ACC112 (cell line): ENCODE measurements around the gene LRRC3C.
"Not testable (repeated sequence)": the region's sequence is repeated elsewhere in the genome, so short reads cannot be mapped to it uniquely, and the experiment has no call there.

Source experiments
- H2AFZ ChIP-seq: fragments of 200-600 bp; sonication (generic); one replicate; pipeline ENCODE4 v1.6.0; 2017; ENCODE audit warnings: antibody characterized with exemption, low read length; ENCODE audit not compliant: unreplicated experiment
- H3K27ac ChIP-seq: fragments of 200-600 bp; sonication (generic); 2 replicates; pipeline ENCODE4 v1.5.1; 2014; ENCODE audit warnings: low read depth, mild to moderate bottlenecking, antibody characterized with exemption, low read length, moderate library complexity
- H3K27me3 ChIP-seq: fragments of 200-600 bp; sonication (generic); 2 replicates; pipeline ENCODE4 v1.6.1; 2014; ENCODE audit warnings: mild to moderate bottlenecking, antibody characterized with exemption, low read length, moderate library complexity, mixed read lengths; ENCODE audit not compliant: insufficient read depth
- H3K36me3 ChIP-seq: fragments of 200-600 bp; sonication (generic); 2 replicates; pipeline ENCODE4 v1.6.1; 2016; ENCODE audit warnings: mild to moderate bottlenecking, antibody characterized with exemption, low read length, moderate library complexity, mixed read lengths; ENCODE audit not compliant: insufficient read depth
- H3K4me1 ChIP-seq: fragments of 200-600 bp; sonication (generic); one replicate; pipeline ENCODE4 v1.6.1; 2016; ENCODE audit warnings: low read length, mixed read lengths; ENCODE audit not compliant: insufficient read depth, unreplicated experiment, control insufficient read depth
- H3K4me3 ChIP-seq: fragments of 200-600 bp; sonication (generic); 2 replicates; pipeline ENCODE4 v1.5.1; 2014; ENCODE audit warnings: mild to moderate bottlenecking, low read depth, low read length
- H3K79me2 ChIP-seq: fragments of 200-600 bp; sonication (generic); one replicate; pipeline ENCODE4 v1.6.0; 2016; ENCODE audit warnings: low read length; ENCODE audit not compliant: control insufficient read depth, unreplicated experiment, insufficient read depth

LRRC3C gene

GRCh38 chr17:39927101-39927928, at the start of gene LRRC3C, which contains the start of gene ORMDL3:
Gene LRRC3C (plus strand): TSS chr17:39927732. CDS start chr17:39941524, 13,792 bp downstream.
Gene ORMDL3 (minus strand): TSS chr17:39927601. CDS start chr17:39924203, 3,398 bp downstream.
- peak within 1 kb of the TSS; percentile 16 for H2AFZ ChIP-seq
- peak within 1 kb of the TSS; percentile 86 for H3K4me3 ChIP-seq
- H3K79me2 ChIP-seq = peaks cover 36% of the 10 kb centered on the region
- peaks cover 52% of the 10 kb centered on the region for H3K4me1 ChIP-seq
- peaks cover 6% of the 10 kb centered on the region; the same call in 1 of the 2 replicates for H3K36me3 ChIP-seq
- H3K27ac ChIP-seq = peak within 1 kb of the TSS; percentile 92
- H3K27me3 ChIP-seq = no peaks in the 10 kb centered on the region

GRCh38 chr17:39886102-39886501, 41.4 kb upstream of the LRRC3C start:
- H3K27me3 ChIP-seq = not testable (repeated sequence)

GRCh38 chr17:39887078-39887477, 40.5 kb upstream of the LRRC3C start:
- no peak overlapping the region for H3K4me3 ChIP-seq
- H3K79me2 ChIP-seq = no peaks in the 10 kb centered on the region
- H3K36me3 ChIP-seq = no peaks in the 10 kb centered on the region
- peaks cover 9% of the 10 kb centered on the region for H3K27me3 ChIP-seq
- H3K4me1 ChIP-seq = no peaks in the 10 kb centered on the region
- H2AFZ ChIP-seq = no peak overlapping the region
- no peak overlapping the region for H3K27ac ChIP-seq

More at GRCh38 chr17:39886102-39886501, 41.4 kb upstream of the LRRC3C start:
- H3K79me2 ChIP-seq, H3K4me1 ChIP-seq, H3K36me3 ChIP-seq, H3K4me3 ChIP-seq, H3K27ac ChIP-seq, H2AFZ ChIP-seq: not testable (repeated sequence)

GRCh38 chr17:39889200-39889599, 38.3 kb upstream of the LRRC3C start:
- H3K27ac ChIP-seq = no peak overlapping the region
- H3K79me2 ChIP-seq = no peaks in the 10 kb centered on the region
- no peaks in the 10 kb centered on the region for H3K36me3 ChIP-seq
- no peak overlapping the region for H3K4me3 ChIP-seq
- no peaks in the 10 kb centered on the region for H3K4me1 ChIP-seq
- H3K27me3 ChIP-seq = peaks cover 21% of the 10 kb centered on the region
- H2AFZ ChIP-seq = no peak overlapping the region

- Histone ChIP-seq H3K27me3 (peaks cover 13% of the 10 kb centered on the region), H3K4me3 (no peak overlapping the region), H3K4me1 (no peaks in the 10 kb centered on the region), H3K27ac (no peak overlapping the region), H3K79me2 (no peaks in the 10 kb centered on the region), H2AFZ (no peak overlapping the region), H3K36me3 (no peaks in the 10 kb centered on the region)
Measured at GRCh38 chr17:39894681-39895376, 32.7 kb upstream of the LRRC3C start.

- Histone ChIP-seq H3K4me1 (peaks cover under 1% of the 10 kb centered on the region), H3K27me3 (peaks cover 2% of the 10 kb centered on the region), H3K36me3 (no peaks in the 10 kb centered on the region), H3K27ac (no peak overlapping the region), H3K4me3 (no peak overlapping the region), H3K79me2 (no peaks in the 10 kb centered on the region), H2AFZ (no peak overlapping the region)
Measured at GRCh38 chr17:39898088-39898487, 29.4 kb upstream of the LRRC3C start.

GRCh38 chr17:39899215-39899614, 28.3 kb upstream of the LRRC3C start:
- Histone ChIP-seq H3K27ac (no peak overlapping the region), H3K36me3 (no peaks in the 10 kb centered on the region), H3K4me1 (peaks cover 4% of the 10 kb centered on the region), H3K27me3 (no peaks in the 10 kb centered on the region), H3K4me3 (no peak overlapping the region), H3K79me2 (no peaks in the 10 kb centered on the region), H2AFZ (no peak overlapping the region)

- not testable (repeated sequence) for H3K79me2 ChIP-seq, H3K36me3 ChIP-seq, H3K27me3 ChIP-seq, H2AFZ ChIP-seq, H3K27ac ChIP-seq, H3K4me3 ChIP-seq, H3K4me1 ChIP-seq
Measured at GRCh38 chr17:39902027-39902426, 25.5 kb upstream of the LRRC3C start.

GRCh38 chr17:39903158-39903884, 24.2 kb upstream of the LRRC3C start:
- no peak overlapping the region for H2AFZ ChIP-seq
- H3K27me3 ChIP-seq = no peaks in the 10 kb centered on the region
- H3K36me3 ChIP-seq = no peaks in the 10 kb centered on the region
- no peaks in the 10 kb centered on the region for H3K79me2 ChIP-seq
- H3K27ac ChIP-seq = peak overlapping the region; percentile 33; the same call in 1 of the 2 replicates
- no peak overlapping the region for H3K4me3 ChIP-seq
- peaks cover 4% of the 10 kb centered on the region for H3K4me1 ChIP-seq

GRCh38 chr17:39904990-39905288, 22.6 kb upstream of the LRRC3C start:
- Histone ChIP-seq H3K27ac (no peak overlapping the region), H3K4me3 (no peak overlapping the region), H3K79me2 (no peaks in the 10 kb centered on the region), H2AFZ (no peak overlapping the region), H3K27me3 (no peaks in the 10 kb centered on the region), H3K4me1 (peaks cover 4% of the 10 kb centered on the region), H3K36me3 (no peaks in the 10 kb centered on the region)
